SK-N-SH (cell line): Measurements from ENCODE around the gene MASP1. TPM values are rescaled to one million over a fixed set of nuclear protein-coding genes. Genes with fewer than 3 reads are reported as not detected.

Experiments
- CTCF ChIA-PET: fragments of 300-600, 350-600 bp; formaldehyde crosslinking; extraction: SDS; loops from one replicate; lab custom pipeline; 2021; lab: Yijun Ruan, JAX
- POLR2A ChIA-PET: fragments of 350-600 bp; sonication (Branson Sonifier 250); formaldehyde crosslinking; extraction: SDS; loops from one replicate; lab custom pipeline; 2020; ENCODE audit warnings: antibody characterized with exemption, inconsistent platforms; lab: Yijun Ruan, JAX
- DNase-seq: peaks from one replicate; pipeline ENCODE4 v3.0.0; 2012
- H2AFZ ChIP-seq: fragments of 200-600 bp; sonication (generic); 2 replicates; pipeline ENCODE4 v1.8.1; 2016; ENCODE audit warnings: antibody characterized with exemption, mild to moderate bottlenecking, low read depth
- H3F3A ChIP-seq: fragments of 200-600 bp; sonication (generic); replicated peaks from 2 replicates; pipeline ENCODE3; 2016; ENCODE audit warnings: antibody characterized with exemption, mild to moderate bottlenecking; ENCODE audit not compliant: insufficient read depth
- H3K27ac ChIP-seq, 2 experiments: fragments of 200-500 bp in 1 of 2; fragments of 200-600 bp in 1 of 2; sonication (Bioruptor generic) in 1 of 2; sonication (generic), shearing (Covaris generic) in 1 of 2; 2 replicates each; pipeline versions ENCODE4 v1.5.1 to v1.6.1; 2014 to 2016; ENCODE audit warnings: low read depth in 2 of 2, inconsistent platforms in 1 of 2, low read length in 1 of 2, mild to moderate bottlenecking in 1 of 2, mixed read lengths in 1 of 2
- H3K27me3 ChIP-seq: fragments of 200-600 bp; sonication (generic), shearing (Covaris generic); 2 replicates; pipeline ENCODE4 v1.6.1; 2016; ENCODE audit warnings: mixed run types; ENCODE audit not compliant: insufficient read depth
- H3K36me3 ChIP-seq, 2 experiments: fragments of 200-500 bp in 1 of 2; fragments of 200-600 bp in 1 of 2; sonication (Bioruptor generic) in 1 of 2; sonication (generic) in 1 of 2; replicated peaks in 1 of 2; 2 replicates each; pipeline versions ENCODE3 to v1.5.1; 2014 to 2016; ENCODE audit warnings: low read length in 1 of 2, mild to moderate bottlenecking in 1 of 2; ENCODE audit not compliant: insufficient read depth in 2 of 2, control insufficient read depth in 1 of 2
- H3K4me1 ChIP-seq, 2 experiments: fragments of 200-500 bp in 1 of 2; fragments of 200-600 bp in 1 of 2; sonication (Bioruptor generic) in 1 of 2; sonication (generic), shearing (Covaris generic) in 1 of 2; 2 replicates each; pipeline versions ENCODE4 v1.5.1 to v1.6.1; 2014 to 2016; ENCODE audit warnings: low read depth in 1 of 2, low read length in 1 of 2, mixed run types in 1 of 2; ENCODE audit not compliant: insufficient read depth in 2 of 2, control insufficient read depth in 1 of 2
- H3K4me2 ChIP-seq: fragments of 200-600 bp; sonication (generic), shearing (Covaris generic); 2 replicates; pipeline ENCODE4 v1.6.1; 2017; ENCODE audit warnings: mixed run types
- H3K4me3 ChIP-seq, 2 experiments: fragments of 200-500 bp in 1 of 2; fragments of 200-600 bp in 1 of 2; sonication (Bioruptor generic) in 1 of 2; sonication (generic), shearing (Covaris generic) in 1 of 2; 2 replicates each; pipeline versions ENCODE4 v1.5.1 to v1.8.1; 2014 to 2016; ENCODE audit warnings: low read depth in 2 of 2, inconsistent platforms in 1 of 2, low read length in 1 of 2, mild to moderate bottlenecking in 1 of 2, mixed read lengths in 1 of 2, moderate library complexity in 1 of 2
- H3K79me2 ChIP-seq: fragments of 200-600 bp; sonication (generic); 2 replicates; pipeline ENCODE4 v1.8.1; 2017; ENCODE audit warnings: mild to moderate bottlenecking; ENCODE audit not compliant: insufficient read depth
- H3K9ac ChIP-seq: fragments of 200-600 bp; sonication (generic); 2 replicates; pipeline ENCODE4 v1.6.1; 2017; ENCODE audit warnings: mixed run types
- H3K9me2 ChIP-seq: fragments of 200-600 bp; sonication (generic); 2 replicates; pipeline ENCODE4 v1.6.1; 2017; ENCODE audit warnings: mixed run types
- H3K9me3 ChIP-seq: fragments of 200-600 bp; sonication (generic); 2 replicates; pipeline ENCODE4 v1.6.1; 2017; ENCODE audit warnings: mixed run types, mild to moderate bottlenecking, moderate library complexity
- H4K20me1 ChIP-seq: fragments of 200-600 bp; sonication (generic); 2 replicates; pipeline ENCODE4 v1.6.1; 2017; ENCODE audit warnings: mild to moderate bottlenecking, mixed run types; ENCODE audit not compliant: insufficient read depth
- CHD2 ChIP-seq: fragments of 150-350 bp; IDR thresholded peaks from 2 replicates; pipeline ENCODE4 v1.6.1; 2018; ENCODE audit warnings: low read length; ENCODE audit not compliant: partially characterized antibody
- EP300 ChIP-seq, 2 experiments: IDR thresholded peaks; 2 replicates each; pipeline versions ENCODE4 v1.4.0 to v1.6.1; 2012; ENCODE audit warnings: borderline replicate concordance in 1 of 2, low read depth in 1 of 2, low read length in 1 of 2
- FOXJ3 ChIP-seq: sonication (generic); formaldehyde crosslinking; IDR thresholded peaks from 2 replicates; pipeline ENCODE4 v1.5.1; 2020; ENCODE audit warnings: mild to moderate bottlenecking, missing genetic modification reagents
- JUND ChIP-seq: IDR thresholded peaks from 2 replicates; pipeline ENCODE4 v1.4.0; 2012
- MEF2A ChIP-seq: IDR thresholded peaks from 2 replicates; pipeline ENCODE4 v1.4.0; 2012; ENCODE audit warnings: low read depth, borderline replicate concordance
- POLR2AphosphoS5 ChIP-seq: IDR thresholded peaks from 2 replicates; pipeline ENCODE4 v1.6.1; 2012; ENCODE audit warnings: low read depth, low read length
- RCOR1 ChIP-seq: fragments of 150-350 bp; IDR thresholded peaks from 2 replicates; pipeline ENCODE4 v1.6.1; 2017; ENCODE audit warnings: antibody characterized with exemption, low read length
- RFX5 ChIP-seq: IDR thresholded peaks from 2 replicates; pipeline ENCODE4 v1.6.1; 2012; ENCODE audit warnings: mild to moderate bottlenecking, improper control_type of control experiment, low read length
- RXRA ChIP-seq: IDR thresholded peaks from 2 replicates; pipeline ENCODE4 v1.4.0; 2012; ENCODE audit warnings: low read depth, mild to moderate bottlenecking, borderline replicate concordance
- SIN3A ChIP-seq: IDR thresholded peaks from 2 replicates; pipeline ENCODE4 v1.6.1; 2012; ENCODE audit warnings: low read depth, mild to moderate bottlenecking, low read length, moderate library complexity, borderline replicate concordance
- TCF12 ChIP-seq: IDR thresholded peaks from 2 replicates; pipeline ENCODE4 v1.4.0; 2012
- TEAD4 ChIP-seq: IDR thresholded peaks from 2 replicates; pipeline ENCODE4 v1.4.0; 2012; ENCODE audit warnings: mild to moderate bottlenecking, borderline replicate concordance; ENCODE audit not compliant: insufficient read depth
- WGBS: methylation state at CpG from one replicate; pipeline ENCODE4 v1.1.6; 2017; ENCODE audit warnings: low lambda C conversion rate; 5-methylcytosine and 5-hydroxymethylcytosine counted together
- polyA plus RNA-seq, 3 experiments: library from polyadenylated mRNA; depleted of rRNA; stranded (reverse); fragments of >200 nt; gene quantifications; 2 replicates each; pipeline ENCODE4 v1.2.3, GENCODE V29; 2012
- TF ChIP-seq, protein P1 (sequence below): fragments of 150-350 bp; IDR thresholded peaks from 2 replicates; pipeline ENCODE4 v1.6.1; 2017; ENCODE audit warnings: antibody characterized with exemption, low read length, low read depth, borderline replicate concordance
- TF ChIP-seq, protein P2 (sequence below): IDR thresholded peaks from 2 replicates; pipeline ENCODE4 v1.6.1; 2012; ENCODE audit warnings: mild to moderate bottlenecking, low read depth, low read length, moderate library complexity
- TF ChIP-seq, protein P3 (sequence below): IDR thresholded peaks from 2 replicates; pipeline ENCODE4; 2012

The MASP1 gene
- polyA plus RNA-seq, 1 of the 3 experiments (the other 2 are of a cell fraction), result not detected

DNA sequence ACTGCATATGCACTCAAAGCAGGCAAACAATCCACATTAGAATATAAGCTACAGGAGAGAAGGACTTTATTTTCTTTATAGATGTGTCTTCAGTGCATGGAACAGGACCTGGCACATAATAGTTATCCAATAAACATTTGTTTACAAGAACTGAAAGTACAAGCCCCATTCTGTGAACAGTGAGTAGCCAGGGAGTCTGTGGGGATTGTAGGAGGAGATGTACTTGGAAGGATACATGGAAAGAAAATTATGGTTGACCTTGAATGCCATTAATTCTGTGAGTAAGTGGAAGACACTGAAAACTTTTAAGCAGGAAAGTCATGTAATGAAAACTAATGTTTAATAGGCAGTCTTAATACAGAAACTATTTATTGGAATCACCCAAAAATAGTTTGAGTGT, 28.3 kb downstream of the MASP1 start:
- ChIA-PET CTCF (interaction anchor here (1.3 to 1.7 kb wide), 3 partner anchors 8 to 476 kb away, joined by 3 to 5 read pairs (median 3); no protein-coding TSS in a partner anchor), POLR2A (no interaction called here)
- no peak for TF ChIP-seq RFX5
- no peak for TF ChIP-seq TEAD4
- TF ChIP-seq FOXJ3 (CRISPR knock-in tag), result no peak
- TF ChIP-seq SIN3A, result no peak
- no peak for TF ChIP-seq MEF2A
- no peak for TF ChIP-seq JUND
- TF ChIP-seq, protein P1, sequence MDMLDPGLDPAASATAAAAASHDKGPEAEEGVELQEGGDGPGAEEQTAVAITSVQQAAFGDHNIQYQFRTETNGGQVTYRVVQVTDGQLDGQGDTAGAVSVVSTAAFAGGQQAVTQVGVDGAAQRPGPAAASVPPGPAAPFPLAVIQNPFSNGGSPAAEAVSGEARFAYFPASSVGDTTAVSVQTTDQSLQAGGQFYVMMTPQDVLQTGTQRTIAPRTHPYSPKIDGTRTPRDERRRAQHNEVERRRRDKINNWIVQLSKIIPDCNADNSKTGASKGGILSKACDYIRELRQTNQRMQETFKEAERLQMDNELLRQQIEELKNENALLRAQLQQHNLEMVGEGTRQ, result no peak
- TF ChIP-seq CHD2, result no peak
- Histone ChIP-seq H3K4me3 (no peak overlapping the region), H3K9ac (no peak overlapping the region), H3F3A (no peaks in the 10 kb centered on the region), H3K9me3 (no peaks in the 10 kb centered on the region), H3K4me1 (no peaks in the 10 kb centered on the region), H3K36me3 (no peaks in the 10 kb centered on the region), H2AFZ (no peak overlapping the region), H3K9me2 (no peaks in the 10 kb centered on the region), H3K79me2 (no peaks in the 10 kb centered on the region), H3K27me3 (no peaks in the 10 kb centered on the region), H4K20me1 (no peaks in the 10 kb centered on the region), H3K4me2 (no peak overlapping the region), H3K27ac (no peak overlapping the region)
- no peak for DNase-seq

DNA sequence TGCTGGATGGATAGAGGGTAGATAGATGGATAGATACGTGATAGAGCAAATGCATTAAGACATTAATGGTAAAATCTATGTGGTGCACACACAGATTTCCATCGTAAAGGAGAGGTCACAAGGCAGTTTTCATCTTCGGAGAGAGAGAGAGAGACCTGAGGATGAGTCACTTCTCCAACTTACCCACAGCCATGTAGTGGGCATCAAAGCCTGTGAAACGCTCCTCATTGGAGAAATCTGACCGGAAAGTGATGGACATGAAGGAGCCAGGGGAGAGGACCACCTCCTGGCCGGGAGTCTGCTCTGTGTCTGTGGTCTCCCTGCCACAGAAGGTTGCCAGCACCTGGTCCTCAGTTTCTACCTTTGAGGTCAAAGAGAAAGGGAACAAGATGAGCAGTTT, 29.2 kb downstream of the MASP1 start:
- Histone ChIP-seq H3K4me2 (no peak overlapping the region), H3K79me2 (no peaks in the 10 kb centered on the region), H3K36me3 (no peaks in the 10 kb centered on the region), H3F3A (no peaks in the 10 kb centered on the region), H4K20me1 (no peaks in the 10 kb centered on the region), H3K4me3 (no peak overlapping the region), H3K9me3 (no peaks in the 10 kb centered on the region), H3K27ac (no peak overlapping the region), H2AFZ (no peak overlapping the region), H3K27me3 (no peaks in the 10 kb centered on the region), H3K9me2 (no peaks in the 10 kb centered on the region), H3K4me1 (no peaks in the 10 kb centered on the region), H3K9ac (no peak overlapping the region)
- ChIA-PET CTCF (no interaction called here), POLR2A (no interaction called here)
- 15% methylated on average over 6 of the region's 6 CpGs for WGBS
- TF ChIP-seq EP300 (IDR thresholded peaks at IDR 0.05; ENCODE audit: borderline replicate concordance in 1 of 2, low read depth in 1 of 2, low read length in 1 of 2), result no peak
- TF ChIP-seq CHD2, result no peak
- TF ChIP-seq FOXJ3 (CRISPR knock-in tag), result no peak
- TF ChIP-seq, protein P2, sequence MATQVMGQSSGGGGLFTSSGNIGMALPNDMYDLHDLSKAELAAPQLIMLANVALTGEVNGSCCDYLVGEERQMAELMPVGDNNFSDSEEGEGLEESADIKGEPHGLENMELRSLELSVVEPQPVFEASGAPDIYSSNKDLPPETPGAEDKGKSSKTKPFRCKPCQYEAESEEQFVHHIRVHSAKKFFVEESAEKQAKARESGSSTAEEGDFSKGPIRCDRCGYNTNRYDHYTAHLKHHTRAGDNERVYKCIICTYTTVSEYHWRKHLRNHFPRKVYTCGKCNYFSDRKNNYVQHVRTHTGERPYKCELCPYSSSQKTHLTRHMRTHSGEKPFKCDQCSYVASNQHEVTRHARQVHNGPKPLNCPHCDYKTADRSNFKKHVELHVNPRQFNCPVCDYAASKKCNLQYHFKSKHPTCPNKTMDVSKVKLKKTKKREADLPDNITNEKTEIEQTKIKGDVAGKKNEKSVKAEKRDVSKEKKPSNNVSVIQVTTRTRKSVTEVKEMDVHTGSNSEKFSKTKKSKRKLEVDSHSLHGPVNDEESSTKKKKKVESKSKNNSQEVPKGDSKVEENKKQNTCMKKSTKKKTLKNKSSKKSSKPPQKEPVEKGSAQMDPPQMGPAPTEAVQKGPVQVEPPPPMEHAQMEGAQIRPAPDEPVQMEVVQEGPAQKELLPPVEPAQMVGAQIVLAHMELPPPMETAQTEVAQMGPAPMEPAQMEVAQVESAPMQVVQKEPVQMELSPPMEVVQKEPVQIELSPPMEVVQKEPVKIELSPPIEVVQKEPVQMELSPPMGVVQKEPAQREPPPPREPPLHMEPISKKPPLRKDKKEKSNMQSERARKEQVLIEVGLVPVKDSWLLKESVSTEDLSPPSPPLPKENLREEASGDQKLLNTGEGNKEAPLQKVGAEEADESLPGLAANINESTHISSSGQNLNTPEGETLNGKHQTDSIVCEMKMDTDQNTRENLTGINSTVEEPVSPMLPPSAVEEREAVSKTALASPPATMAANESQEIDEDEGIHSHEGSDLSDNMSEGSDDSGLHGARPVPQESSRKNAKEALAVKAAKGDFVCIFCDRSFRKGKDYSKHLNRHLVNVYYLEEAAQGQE, result no peak
- no peak for TF ChIP-seq TCF12
- no peak for TF ChIP-seq RFX5
- TF ChIP-seq SIN3A, result no peak
- TF ChIP-seq POLR2AphosphoS5, result no peak
- TF ChIP-seq, protein P3, sequence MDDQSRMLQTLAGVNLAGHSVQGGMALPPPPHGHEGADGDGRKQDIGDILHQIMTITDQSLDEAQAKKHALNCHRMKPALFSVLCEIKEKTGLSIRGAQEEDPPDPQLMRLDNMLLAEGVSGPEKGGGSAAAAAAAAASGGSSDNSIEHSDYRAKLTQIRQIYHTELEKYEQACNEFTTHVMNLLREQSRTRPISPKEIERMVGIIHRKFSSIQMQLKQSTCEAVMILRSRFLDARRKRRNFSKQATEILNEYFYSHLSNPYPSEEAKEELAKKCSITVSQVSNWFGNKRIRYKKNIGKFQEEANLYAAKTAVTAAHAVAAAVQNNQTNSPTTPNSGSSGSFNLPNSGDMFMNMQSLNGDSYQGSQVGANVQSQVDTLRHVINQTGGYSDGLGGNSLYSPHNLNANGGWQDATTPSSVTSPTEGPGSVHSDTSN, result no peak
- TF ChIP-seq RCOR1, result no peak
- no peak for TF ChIP-seq RXRA
- no peak for DNase-seq
